HG03432 (cell line): ENCODE results near the gene MYO15B.

ENCODE experiments used
- ATAC-seq: cut with Tn5 transposase; IDR thresholded peaks from one replicate; pipeline ENCODE4 v1.9.1; 2021; ENCODE audit warnings: mild to moderate bottlenecking, moderate library complexity; ENCODE audit not compliant: unreplicated experiment

Gene MYO15B

GRCh38 chr17:75558666-75559530, 28.7 kb upstream of the MYO15B start:
- ATAC-seq = no peak

GRCh38 chr17:75559958-75560533, 27.6 kb upstream of the MYO15B start:
- no peak for ATAC-seq

- no peak for ATAC-seq
Observed at GRCh38 chr17:75561927-75562603, 25.5 kb upstream of the MYO15B start.

GRCh38 chr17:75563063-75563758, 24.4 kb upstream of the MYO15B start:
- ATAC-seq = no peak

- ATAC-seq = no peak
Observed at GRCh38 chr17:75564195-75564594, 23.4 kb upstream of the MYO15B start.

- ATAC-seq = no peak
Observed at GRCh38 chr17:75565066-75565465, 22.5 kb upstream of the MYO15B start.

- ATAC-seq = no peak
Observed at GRCh38 chr17:75565618-75566017, 22.0 kb upstream of the MYO15B start.

GRCh38 chr17:75566416-75566815, 21.2 kb upstream of the MYO15B start:
- ATAC-seq = no peak

- no peak for ATAC-seq
Observed at GRCh38 chr17:75566834-75567233, 20.8 kb upstream of the MYO15B start.

- ATAC-seq = no peak
Observed at GRCh38 chr17:75568412-75569255, 19.0 kb upstream of the MYO15B start.

- ATAC-seq = no peak
Observed at GRCh38 chr17:75570034-75570676, 17.4 kb upstream of the MYO15B start.

GRCh38 chr17:75570772-75571171, 16.8 kb upstream of the MYO15B start:
- no peak for ATAC-seq

GRCh38 chr17:75571197-75571884, 16.3 kb upstream of the MYO15B start:
- ATAC-seq = no peak

- ATAC-seq = no peak
Observed at GRCh38 chr17:75571885-75572215, 15.8 kb upstream of the MYO15B start.

GRCh38 chr17:75572713-75573539, 14.7 kb upstream of the MYO15B start:
- no peak for ATAC-seq

- ATAC-seq = no peak
Observed at GRCh38 chr17:75573540-75573957, 14.1 kb upstream of the MYO15B start.

GRCh38 chr17:75573994-75574393, 13.6 kb upstream of the MYO15B start:
- no peak for ATAC-seq

GRCh38 chr17:75574404-75575036, 13.1 kb upstream of the MYO15B start:
- ATAC-seq = no peak
